NCI-H187 (cell line): ENCODE data around the gene TRAPPC6A.

Experiments used
- DNase-seq, 2 experiments: peaks; one replicate each; lab custom pipeline; 2025; lab: John Stamatoyannopoulos, UW

TRAPPC6A gene

DNA sequence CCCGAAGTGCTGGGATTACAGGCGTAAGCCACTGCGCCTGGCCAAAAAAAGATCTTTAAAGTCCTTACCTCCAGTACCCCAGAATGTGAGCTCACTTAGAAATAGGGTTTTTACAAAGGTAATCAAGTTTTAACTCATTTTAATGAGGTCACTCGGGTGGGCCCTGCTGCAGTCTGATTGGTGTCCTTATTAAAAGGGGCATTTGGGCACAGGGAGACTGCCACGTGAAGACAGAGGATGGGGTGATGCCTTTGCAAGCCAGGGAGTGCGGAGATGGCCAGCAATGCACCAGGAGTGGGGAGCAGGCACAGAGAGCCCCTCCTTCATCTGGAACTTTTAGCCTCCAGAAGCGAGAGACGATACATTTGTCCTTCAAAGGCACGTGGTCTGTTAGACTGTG lies 28.9 kb downstream of the TRAPPC6A start:
- DNase-seq, result no peak

GRCh38 chr19:45147835-45148676 lies 30.0 kb downstream of the TRAPPC6A start:
- DNase-seq, result no peak

GRCh38 chr19:45146741-45147205 lies 31.3 kb downstream of the TRAPPC6A start:
- DNase-seq, result no peak

- no peak for DNase-seq
These were observed 31.8 kb downstream of the TRAPPC6A start for GRCh38 chr19:45146251-45146650.

DNA sequence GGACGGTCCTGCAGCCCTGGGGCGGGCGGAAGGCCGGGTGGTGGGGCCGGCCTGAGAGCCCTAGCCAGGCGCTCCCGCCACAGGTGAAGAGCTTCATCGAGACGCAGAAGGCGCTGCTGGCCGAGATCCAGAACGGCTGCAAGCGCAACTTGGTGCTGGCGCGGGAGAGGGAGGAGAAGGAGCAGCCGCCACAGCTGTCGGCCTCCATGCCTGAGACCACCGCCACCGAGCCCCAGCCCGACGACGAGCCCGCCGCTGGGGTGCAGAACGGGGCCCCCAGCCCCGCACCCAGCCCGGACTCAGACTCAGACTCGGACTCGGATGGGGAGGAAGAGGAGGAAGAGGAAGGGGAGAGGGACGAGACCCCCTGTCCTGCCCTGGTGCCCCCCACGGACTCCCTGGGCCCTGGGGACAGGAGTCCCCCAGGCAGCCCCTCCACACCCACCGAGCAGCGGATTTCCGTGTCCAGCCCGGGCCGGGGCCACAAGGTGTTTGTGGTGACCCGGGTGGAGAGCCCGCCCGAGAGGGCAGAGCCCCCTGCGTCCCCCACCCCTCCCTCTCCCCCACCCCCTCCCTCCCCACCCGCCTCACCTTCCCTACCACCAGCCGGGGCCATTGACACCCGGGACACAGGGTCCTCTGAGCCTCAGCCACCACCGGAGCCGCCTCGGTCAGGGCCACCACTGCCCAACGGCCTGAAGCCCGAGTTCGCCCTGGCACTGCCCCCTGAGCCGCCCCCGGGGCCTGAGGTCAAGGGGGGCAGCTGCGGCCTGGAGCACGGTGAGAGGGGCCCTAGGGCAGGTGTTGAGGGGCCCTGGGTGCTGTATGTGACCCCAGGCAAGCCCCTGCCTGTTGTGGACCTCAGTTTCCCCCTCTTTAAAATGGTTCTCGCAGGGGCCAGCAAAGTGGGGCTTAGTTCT lies 32.5 kb downstream of the TRAPPC6A start:
- DNase-seq, result no peak

GRCh38 chr19:45144431-45145269 lies 33.4 kb downstream of the TRAPPC6A start:
- DNase-seq, result no peak

DNA sequence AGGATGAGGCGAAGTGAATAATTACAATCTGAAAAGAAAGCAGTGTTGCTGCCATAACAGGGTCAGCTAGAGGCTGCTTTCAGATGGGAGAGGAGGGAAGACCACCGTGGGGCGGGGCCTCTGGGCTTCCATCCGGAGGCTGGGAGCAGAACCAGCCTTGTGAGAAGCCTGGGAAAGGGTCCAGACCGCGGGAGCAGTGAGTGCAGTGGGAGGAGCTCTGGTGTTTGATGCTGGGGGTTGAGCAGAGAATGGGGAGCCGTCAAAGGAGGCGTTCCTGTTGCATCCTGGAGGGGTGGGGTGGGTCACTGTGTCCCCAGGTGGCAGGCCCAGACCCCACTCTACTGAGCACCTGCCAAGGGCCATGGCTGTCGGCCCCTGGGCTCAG lies 35.3 kb downstream of the TRAPPC6A start:
- DNase-seq, result no peak

DNA sequence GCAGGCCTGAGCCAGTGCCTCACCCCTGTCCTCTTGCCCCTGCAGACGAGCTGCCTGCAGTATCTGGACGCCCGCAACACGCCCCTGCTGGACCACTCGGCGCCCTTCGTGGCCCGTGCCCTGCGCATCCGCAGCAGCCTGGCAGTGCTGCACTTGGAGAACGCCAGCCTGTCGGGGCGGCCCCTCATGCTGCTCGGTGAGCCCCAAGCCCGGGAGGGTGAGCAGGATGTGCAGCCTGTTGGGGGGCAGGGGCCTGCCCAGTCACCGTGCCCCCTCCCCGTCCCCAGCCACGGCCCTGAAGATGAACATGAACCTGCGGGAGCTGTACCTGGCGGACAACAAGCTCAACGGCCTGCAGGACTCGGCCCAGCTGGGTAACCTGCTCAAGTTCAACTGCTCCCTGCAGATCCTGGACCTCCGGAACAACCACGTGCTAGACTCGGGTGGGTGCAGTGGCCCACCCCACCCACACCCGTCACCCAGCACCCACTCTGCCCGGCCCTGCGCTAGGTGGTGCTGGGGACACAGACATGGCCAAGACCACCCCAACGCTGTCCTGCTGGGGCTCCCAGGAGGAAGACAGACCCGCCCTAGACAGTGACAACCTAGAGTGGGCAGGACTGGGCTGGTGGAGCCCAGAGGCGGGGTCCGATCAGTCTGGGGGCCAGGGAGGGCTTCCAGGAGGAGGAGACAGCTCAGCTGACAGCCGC lies 35.9 kb downstream of the TRAPPC6A start:
- no peak for DNase-seq

- DNase-seq, result no peak
These were observed 36.7 kb downstream of the TRAPPC6A start for GRCh38 chr19:45141203-45141900.

DNA sequence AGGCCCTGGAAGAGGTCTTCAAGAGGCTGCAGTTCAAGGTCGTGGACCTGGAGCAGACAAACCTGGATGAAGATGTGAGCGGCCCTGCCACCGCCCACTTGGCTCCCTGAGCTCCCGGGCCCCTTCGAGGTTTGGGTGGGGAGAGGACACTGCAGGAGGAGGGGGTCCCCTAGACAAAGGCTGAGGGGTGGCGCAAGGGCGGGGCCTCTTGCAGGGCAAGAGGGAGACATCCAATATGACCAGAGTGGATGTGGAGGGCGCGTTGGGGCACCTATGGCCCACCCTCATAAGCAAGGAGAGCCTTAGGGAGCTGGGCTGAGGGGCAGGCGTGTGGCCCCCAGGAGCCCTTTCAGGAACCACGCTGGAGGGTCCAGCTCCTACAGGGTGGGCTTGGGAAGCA lies 37.5 kb downstream of the TRAPPC6A start:
- DNase-seq, result no peak

DNA sequence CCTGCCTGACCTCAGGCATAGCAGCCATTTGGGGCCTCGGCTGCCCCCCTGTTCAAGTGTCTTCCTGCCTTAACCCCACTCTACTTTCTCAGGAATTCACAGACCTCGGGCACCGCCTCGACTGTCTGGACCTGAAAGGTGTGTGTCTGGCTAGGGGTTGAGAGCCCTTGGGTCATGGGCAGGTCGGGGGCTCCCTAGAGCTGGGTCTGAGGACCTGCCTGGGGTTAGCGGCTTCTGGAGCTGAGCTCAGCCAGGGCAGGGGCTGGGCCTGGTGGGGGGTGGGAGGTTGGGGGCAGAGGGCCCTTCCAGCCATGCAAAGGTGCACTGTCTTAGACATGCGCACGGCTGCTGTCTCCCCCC lies 37.9 kb downstream of the TRAPPC6A start:
- DNase-seq, result no peak

DNA sequence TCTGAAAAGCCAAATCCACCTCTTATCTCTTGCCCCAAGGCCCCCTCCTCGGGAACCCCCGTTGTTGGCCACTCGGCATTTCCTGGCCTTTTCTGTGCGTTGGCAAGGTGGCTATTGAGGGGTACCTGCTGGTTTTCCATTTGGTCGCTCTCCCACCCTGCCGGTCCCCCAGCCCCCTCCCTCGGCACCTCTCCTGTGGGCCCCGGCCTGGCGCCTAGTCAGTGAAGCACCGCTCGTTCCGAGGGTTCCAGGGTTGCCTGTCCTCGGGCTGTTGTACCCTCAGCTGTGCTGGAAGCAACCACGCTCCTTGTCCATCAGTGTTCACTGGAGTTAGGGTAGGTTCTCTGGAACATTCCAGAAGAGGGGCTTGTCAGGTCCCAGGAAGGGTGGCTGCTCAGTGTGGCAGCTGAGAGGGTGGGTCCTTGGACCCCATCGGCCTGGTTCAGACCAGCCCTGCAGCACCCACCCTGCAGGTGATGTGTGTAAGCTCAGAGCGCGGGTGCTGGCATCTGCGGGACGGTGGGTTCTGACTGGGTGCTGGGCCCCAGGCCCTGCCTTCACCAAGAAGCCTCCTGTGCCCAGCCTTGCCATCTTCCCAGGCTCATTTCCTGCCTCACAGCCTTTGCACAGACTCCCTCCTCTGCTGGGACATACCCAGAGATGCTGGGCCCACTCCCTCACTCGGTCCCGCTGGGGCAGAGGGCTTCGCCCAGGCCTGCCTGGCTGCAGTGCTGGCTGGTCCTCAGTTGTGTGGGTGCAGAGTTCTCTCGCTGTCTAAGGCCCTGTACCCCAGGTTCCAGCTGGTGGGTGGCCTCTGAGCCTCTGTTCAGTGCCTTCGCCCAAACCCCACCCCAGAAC lies 38.5 kb downstream of the TRAPPC6A start:
- DNase-seq, result no peak

GRCh38 chr19:45138303-45138751 lies 39.7 kb downstream of the TRAPPC6A start:
- no peak for DNase-seq

DNA sequence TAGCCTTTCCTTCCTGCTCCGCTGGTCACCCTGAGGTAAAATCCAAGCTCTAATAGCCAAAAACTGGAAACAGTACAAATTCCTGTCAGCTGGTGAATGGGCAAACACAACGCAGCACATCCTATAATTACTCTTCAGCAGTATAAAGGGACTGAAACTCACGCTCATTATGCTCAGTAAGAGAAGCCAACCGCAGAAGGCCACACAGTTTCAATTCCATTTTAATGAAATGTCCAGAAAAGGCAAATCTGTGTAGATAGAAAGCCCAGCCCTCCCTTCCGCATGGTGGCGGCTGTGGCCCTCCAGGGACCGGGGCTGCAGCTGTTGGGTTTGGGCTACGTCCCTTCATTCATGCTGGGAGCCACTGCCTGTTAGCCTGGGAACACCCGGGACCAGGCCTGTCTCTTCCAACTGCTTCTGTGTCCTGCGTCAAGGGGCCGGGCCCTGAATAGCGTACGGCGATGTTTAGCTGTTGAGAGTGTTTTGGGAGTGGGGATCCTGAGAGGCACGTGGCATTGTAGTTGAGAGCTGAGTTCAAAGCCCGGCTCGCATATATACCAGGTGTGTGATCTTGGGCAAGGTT lies 40.8 kb downstream of the TRAPPC6A start:
- DNase-seq, result no peak

DNA sequence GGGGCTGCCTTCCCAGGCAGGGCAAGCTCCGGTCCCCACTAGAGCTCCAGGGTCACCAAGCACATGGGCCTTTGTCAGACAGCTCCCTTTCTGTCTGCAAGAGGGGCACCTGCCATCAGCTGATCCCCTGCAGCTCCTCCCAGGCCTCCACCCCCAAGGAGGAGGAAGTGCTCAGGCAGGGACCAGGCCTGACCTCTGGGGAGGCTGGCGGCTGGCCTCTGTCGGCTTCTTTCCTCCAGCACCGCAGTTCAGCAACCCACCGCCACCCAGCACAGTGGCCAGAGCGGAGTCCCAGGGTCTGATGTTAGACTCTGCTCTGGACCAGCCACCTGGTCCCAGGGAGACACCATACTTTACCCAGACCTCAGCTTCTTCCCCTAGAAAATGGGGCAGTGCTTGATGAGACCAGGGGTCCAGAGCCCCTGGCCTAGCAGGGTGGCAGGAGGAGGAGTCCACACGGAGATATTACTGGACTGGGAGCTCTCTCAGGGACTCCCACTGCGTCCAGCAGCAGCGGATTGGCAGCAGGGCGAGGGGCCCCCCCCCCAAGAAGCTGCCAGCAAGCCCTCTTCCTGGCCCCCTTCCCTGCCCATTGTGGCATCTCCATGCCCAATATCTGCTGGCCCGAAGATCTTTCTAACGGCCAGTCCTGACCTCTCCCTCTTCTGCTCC lies 41.4 kb downstream of the TRAPPC6A start:
- no peak for DNase-seq

DNA sequence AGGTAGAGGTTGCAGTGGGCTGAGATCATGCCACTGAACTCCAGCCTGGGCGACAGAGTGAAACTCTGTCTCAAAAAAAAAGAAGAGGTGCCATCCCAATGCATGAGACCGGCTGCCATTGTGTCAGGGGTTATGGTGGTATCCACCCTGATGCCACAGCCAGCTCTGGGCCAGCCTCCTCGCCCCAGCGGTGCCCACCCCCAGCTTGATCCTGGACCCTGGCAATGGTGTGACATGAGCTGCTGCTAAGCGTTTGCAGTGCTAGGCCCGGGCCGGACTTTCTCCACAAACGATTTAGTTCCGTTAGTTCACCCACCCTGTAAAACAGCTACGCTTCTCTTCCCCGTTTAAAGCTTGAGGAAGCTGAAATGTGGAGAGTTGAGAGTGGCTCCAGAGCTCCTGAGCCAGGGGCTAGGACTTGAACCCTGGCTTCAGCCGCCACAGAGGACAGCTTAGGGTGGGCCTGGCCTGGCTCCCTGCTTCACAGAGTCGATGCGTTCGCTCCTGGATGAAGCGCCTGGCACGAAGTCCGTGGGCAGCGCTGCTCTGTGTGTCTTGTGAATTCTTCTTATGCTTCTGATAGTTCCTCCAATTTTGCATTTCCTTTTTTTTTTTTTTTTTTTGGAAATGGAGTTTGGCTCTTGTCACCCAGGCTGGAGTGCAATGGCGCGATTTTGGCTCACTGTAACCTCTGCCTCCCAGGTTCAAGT lies 42.7 kb downstream of the TRAPPC6A start:
- no peak for DNase-seq

- no peak for DNase-seq
These were observed 44.4 kb downstream of the TRAPPC6A start for GRCh38 chr19:45133661-45134060.
